ENCODE measurements around the gene GRAMD1A. TPM values are rescaled to one million over a fixed set of nuclear protein-coding genes. Genes with fewer than 3 reads are reported as not detected.
"Not testable (repeated sequence)": the region's sequence is repeated elsewhere in the genome, so short reads cannot be mapped to it uniquely, and the experiment has no call there.

Gene GRAMD1A
- total RNA-seq, 1 donor = 23.3 TPM

DNA sequence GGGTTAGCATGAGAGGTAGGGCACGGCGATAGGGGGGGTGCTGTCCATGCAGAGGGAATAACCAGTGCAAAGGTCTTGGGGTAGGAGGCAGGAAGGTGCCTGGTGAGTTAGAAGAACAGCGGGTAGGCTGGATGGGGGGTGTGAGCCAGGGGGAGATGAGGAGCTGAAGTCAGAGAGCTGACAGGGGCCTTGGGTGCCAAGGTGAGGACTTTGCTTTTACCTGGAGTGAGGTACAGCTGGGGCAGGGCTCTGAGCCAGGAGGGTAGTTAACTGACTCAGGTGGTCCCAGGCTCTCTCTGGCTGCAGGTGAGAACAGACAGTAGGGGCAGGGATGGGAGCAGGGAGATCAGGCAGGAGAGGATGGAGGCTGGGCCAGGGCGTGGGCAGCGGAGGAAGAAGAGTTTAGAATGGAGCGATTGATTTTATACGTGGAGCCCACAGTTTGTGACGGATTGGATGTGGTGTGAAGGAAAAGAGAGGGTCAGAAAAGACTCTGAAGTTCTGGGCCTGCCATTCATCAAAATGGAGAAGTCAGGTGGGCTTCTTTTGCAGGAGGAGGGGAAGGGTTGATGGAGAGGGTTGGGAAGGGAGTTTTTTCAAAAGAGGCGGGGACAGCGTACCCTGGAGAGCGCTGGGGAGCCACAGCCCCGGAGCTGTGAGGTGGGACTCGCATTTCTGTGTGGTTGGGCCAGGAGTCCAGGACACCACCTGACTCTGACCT lies 1.2 kb upstream of the GRAMD1A start:
- H3K4me3 ChIP-seq (ENCODE audit: low read depth, low read length) = peak overlapping the region; percentile 69
- TF ChIP-seq, protein P1, sequence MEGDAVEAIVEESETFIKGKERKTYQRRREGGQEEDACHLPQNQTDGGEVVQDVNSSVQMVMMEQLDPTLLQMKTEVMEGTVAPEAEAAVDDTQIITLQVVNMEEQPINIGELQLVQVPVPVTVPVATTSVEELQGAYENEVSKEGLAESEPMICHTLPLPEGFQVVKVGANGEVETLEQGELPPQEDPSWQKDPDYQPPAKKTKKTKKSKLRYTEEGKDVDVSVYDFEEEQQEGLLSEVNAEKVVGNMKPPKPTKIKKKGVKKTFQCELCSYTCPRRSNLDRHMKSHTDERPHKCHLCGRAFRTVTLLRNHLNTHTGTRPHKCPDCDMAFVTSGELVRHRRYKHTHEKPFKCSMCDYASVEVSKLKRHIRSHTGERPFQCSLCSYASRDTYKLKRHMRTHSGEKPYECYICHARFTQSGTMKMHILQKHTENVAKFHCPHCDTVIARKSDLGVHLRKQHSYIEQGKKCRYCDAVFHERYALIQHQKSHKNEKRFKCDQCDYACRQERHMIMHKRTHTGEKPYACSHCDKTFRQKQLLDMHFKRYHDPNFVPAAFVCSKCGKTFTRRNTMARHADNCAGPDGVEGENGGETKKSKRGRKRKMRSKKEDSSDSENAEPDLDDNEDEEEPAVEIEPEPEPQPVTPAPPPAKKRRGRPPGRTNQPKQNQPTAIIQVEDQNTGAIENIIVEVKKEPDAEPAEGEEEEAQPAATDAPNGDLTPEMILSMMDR (IDR thresholded peaks at IDR 0.05; ENCODE audit: insufficient read depth, low read depth, low read length) = no peak
- no peak for DNase-seq (ENCODE audit: low read depth)

DNA sequence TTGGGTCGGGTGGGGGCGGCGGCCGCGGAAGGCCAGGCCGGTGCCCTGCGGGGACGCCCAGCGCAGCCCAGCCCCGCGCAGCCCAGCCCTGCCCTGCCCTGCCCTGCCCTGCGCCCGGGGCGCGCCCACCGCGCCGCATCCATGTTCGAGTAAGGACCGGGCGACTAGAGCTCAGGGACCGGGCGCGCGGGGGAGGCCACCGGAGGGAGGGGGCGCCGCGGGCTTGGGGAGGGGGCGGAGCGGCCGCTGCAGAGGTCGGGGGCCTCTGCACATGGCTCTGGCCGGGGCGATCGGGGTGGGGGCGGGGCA lies 169 bp downstream of the GRAMD1A start:
- no peak for DNase-seq (ENCODE audit: low read depth)
- TF ChIP-seq, protein P1 (IDR thresholded peaks at IDR 0.05; ENCODE audit: insufficient read depth, low read depth, low read length) = no peak
- peak overlapping the region; percentile 77 for H3K4me3 ChIP-seq (ENCODE audit: low read depth, low read length)

DNA sequence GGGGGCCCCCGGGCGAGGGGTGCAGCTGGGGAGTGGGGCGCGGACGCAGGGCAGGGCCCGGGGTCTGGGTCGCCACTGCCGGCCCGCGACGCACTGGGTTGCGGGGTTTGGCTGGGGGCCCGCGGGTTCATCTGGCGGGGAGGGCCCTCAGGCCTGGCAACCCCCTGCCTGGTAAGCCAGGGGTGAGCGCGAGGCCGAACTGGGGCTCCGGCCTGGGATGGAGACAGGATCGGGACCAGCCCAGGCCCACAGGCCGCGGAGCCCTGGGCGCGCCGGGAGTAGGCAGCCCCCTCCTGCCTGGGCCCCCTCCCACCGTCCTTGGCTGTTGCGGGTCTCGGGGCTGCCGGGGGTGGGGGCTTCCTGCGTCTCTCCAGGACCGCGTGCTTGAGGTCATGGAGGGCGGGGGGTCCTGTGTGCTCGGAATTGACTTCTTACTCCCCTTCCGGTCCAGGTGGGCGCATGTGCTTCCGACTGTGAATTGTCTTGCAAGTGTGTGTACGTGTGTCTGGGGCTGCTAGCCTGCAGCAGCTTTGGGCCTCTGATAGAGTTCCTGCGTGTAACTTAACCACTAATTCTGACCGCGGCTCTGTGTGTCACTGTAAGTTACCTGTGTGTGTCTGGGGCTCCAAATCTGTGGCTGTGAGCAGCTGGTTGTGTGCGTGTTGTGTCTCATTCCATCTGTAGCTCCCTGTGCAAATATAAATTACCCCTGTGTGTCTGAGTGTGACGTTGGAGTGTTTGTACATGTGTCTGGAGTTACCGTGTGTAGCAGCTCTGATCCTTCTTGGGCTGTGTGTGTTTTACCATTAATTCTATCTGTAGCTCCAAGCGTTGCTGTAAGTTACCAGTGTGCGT lies 751 bp downstream of the GRAMD1A start:
- H3K4me3 ChIP-seq (ENCODE audit: low read depth, low read length) = peak overlapping the region; percentile 77
- peak; percentile 45 for DNase-seq (ENCODE audit: low read depth)
- TF ChIP-seq, protein P1 (IDR thresholded peaks at IDR 0.05; ENCODE audit: insufficient read depth, low read depth, low read length) = no peak

DNA sequence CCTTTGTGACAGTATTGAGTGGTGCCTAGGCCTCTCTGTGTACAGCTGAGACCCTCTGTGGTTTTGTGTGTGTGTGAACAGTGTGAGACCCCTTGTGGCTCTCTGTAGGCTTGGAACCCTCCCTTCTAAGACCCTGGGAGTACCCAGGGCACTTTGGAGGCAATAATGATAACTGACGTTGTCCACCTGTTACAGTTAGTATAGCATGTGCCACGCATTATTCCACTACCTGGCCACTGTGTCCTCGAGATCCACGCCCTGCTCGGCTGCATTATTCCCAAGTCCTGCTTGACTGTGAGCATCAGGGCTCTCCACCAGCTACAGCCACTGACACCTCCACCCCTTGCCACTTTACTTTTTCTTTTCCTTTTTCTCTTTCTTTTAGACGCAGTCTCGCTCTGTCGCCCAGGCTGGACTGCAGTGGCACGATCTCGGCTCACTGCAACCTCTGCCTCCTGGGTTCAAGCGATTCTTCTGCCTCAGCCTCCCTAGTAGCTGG lies 2.0 kb downstream of the GRAMD1A start:
- no peak for DNase-seq (ENCODE audit: low read depth)
- TF ChIP-seq, protein P1 (IDR thresholded peaks at IDR 0.05; ENCODE audit: insufficient read depth, low read depth, low read length) = no peak
- no peak overlapping the region for H3K4me3 ChIP-seq (ENCODE audit: low read depth, low read length)

DNA sequence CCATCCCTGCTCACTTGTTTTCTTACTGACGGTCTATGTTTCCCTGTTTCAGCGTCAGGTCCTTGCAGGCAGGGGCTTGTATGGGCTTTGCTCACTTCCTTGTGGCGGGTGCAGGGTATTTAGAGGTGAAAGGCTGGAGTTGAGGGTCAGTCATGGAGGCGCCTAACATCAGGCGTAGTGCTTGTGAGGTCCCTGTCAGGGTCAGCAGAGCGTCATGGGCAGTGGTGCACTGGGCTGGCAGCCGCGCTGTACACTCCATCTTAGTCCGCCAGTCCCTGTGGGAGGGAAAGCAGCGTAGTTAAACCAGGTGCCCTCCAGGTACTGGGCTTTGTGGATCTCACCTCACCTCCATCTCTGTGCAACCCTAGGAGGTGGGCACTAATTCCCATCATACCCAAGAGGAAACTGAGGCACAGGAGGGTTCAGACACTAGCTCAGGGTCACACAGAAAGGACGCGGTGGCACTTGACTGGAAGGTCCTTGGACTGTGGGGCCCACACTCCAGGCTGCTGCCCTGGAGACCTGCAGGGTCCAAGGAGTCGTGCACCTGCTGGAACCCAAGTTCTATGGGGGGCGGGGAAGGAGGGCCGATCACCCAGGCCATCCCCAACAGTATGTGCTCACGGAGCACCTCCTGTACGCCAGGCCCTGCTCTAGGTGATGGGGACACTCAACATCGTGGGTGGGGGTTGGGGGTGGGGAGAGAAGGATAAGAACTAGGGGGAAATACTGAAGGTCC lies 4.6 kb downstream of the GRAMD1A start:
- TF ChIP-seq, protein P1 (IDR thresholded peaks at IDR 0.05; ENCODE audit: insufficient read depth, low read depth, low read length) = no peak
- no peak overlapping the region for H3K4me3 ChIP-seq (ENCODE audit: low read depth, low read length)
- no peak for DNase-seq (ENCODE audit: low read depth)

DNA sequence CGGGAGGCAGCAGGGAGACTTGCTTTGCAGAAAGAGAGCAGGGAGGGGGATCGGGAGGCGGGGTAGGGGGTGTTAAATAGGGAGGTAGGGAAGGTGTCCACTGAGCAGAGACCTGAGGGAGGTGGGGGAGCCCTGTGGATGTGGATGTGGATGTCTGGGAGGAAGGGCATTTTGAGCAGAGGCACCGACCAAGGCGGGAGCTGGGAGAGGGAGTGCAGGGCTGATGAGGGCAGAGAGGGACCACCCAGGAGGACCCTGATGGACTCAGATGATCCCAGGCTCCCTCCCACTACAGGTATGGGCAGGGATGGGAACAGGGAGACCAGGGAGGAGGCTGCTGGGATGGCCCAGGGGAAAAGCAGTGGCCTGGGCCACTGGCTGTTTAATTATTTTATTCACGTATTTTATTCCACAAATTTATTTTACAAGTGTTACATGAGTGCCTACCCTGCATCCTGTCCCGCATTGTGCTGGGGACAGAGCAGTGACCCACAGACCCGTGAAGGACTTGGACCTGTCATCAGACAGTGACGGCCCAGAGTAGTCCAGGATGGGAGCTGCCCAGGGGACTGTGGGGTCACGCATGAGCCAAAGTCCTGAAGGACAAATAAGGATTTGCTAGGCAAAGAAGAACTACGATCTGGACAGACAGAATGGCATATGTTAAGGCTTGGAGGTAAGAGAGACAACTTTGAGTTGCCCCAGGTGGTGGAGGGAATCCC lies 5.3 kb downstream of the GRAMD1A start:
- TF ChIP-seq, protein P1 (IDR thresholded peaks at IDR 0.05; ENCODE audit: insufficient read depth, low read depth, low read length) = no peak
- no peak overlapping the region for H3K4me3 ChIP-seq (ENCODE audit: low read depth, low read length)
- DNase-seq (ENCODE audit: low read depth) = no peak

DNA sequence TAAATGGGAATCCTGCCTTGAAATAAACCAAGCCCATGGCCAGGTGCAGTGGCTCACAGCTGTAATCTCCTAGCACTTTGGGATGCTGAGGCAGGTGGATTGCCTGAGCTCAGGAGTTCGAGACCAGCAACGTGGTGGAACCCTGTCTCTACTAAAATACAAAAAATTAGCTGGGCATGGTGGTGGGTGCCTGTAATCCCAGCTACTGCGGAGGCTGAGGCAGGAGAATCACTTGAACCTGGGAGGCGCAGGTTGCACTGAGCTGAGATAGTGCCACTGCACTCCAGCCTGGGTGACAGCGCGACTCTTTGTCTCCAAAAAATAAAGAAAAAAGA lies 5.9 kb downstream of the GRAMD1A start:
- not testable (repeated sequence) for DNase-seq (ENCODE audit: low read depth); H3K4me3 ChIP-seq (ENCODE audit: low read depth, low read length)
